GM12864 (cell line): ENCODE data around the gene LRRK2.

ENCODE experiments used
- DNase-seq: peaks from one replicate; pipeline ENCODE4 v3.0.0-alpha.2; 2011; ENCODE audit warnings: low read depth
- H3K4me3 ChIP-seq: 2 replicates; pipeline ENCODE4 v1.5.1; 2011; ENCODE audit warnings: mild to moderate bottlenecking, low read depth, low read length, control low read depth
- TF ChIP-seq, protein P1 (sequence below): IDR thresholded peaks from 2 replicates; pipeline ENCODE4 v1.5.1; 2011; ENCODE audit warnings: low read depth, mild to moderate bottlenecking, moderate library complexity, low read length, control low read depth, inconsistent platforms; ENCODE audit errors: missing control alignments

Gene LRRK2

GRCh38 chr12:40342010-40342409 lies 117.2 kb downstream of the LRRK2 start:
- TF ChIP-seq, protein P1, sequence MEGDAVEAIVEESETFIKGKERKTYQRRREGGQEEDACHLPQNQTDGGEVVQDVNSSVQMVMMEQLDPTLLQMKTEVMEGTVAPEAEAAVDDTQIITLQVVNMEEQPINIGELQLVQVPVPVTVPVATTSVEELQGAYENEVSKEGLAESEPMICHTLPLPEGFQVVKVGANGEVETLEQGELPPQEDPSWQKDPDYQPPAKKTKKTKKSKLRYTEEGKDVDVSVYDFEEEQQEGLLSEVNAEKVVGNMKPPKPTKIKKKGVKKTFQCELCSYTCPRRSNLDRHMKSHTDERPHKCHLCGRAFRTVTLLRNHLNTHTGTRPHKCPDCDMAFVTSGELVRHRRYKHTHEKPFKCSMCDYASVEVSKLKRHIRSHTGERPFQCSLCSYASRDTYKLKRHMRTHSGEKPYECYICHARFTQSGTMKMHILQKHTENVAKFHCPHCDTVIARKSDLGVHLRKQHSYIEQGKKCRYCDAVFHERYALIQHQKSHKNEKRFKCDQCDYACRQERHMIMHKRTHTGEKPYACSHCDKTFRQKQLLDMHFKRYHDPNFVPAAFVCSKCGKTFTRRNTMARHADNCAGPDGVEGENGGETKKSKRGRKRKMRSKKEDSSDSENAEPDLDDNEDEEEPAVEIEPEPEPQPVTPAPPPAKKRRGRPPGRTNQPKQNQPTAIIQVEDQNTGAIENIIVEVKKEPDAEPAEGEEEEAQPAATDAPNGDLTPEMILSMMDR = no peak
- no peak overlapping the region for H3K4me3 ChIP-seq
- DNase-seq = no peak

- H3K4me3 ChIP-seq = no peak overlapping the region
- TF ChIP-seq, protein P1 = no peak
- no peak for DNase-seq
These were observed 118.3 kb downstream of the LRRK2 start for GRCh38 chr12:40343124-40343523.

GRCh38 chr12:40344312-40344711 lies 119.5 kb downstream of the LRRK2 start:
- H3K4me3 ChIP-seq = no peak overlapping the region
- TF ChIP-seq, protein P1 = no peak
- no peak for DNase-seq

GRCh38 chr12:40351976-40352375 lies 127.2 kb downstream of the LRRK2 start:
- no peak overlapping the region for H3K4me3 ChIP-seq
- TF ChIP-seq, protein P1 = no peak
- no peak for DNase-seq

- no peak for DNase-seq
- TF ChIP-seq, protein P1 = peak; percentile 49
- H3K4me3 ChIP-seq = no peak overlapping the region
These were observed 150.3 kb downstream of the LRRK2 start for GRCh38 chr12:40375076-40375475.

- TF ChIP-seq, protein P1 = no peak
- no peak overlapping the region for H3K4me3 ChIP-seq
- no peak for DNase-seq
These were observed 151.9 kb downstream of the LRRK2 start for GRCh38 chr12:40376533-40377267.

- H3K4me3 ChIP-seq = no peak overlapping the region
- DNase-seq = no peak
- TF ChIP-seq, protein P1 = no peak
These were observed 153.9 kb downstream of the LRRK2 start for GRCh38 chr12:40378691-40379090.
